Measurements from ENCODE around the gene CLDN34.

The CLDN34 gene

DNA sequence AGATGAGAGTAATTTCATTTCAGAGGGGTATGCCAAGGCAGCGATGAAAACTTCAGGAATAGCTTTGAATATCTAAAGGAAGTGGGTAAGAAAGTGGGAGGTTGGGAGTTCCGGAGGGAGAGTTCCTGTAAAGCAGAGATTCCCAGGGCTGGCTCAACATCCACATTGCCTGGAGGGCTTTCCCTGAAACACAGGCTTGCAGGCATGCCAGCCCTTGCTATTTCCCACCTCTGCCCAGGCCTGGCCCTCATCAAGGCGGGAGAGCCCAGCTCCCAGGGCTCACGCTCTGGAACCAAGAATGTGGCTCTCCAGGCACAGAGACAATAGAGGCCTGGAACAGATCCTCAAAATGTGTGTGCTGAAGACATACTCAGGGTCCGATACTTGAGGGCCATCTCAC, 43.8 kb upstream of the CLDN34 start:
- Histone ChIP-seq H3K9me3 (ENCODE audit: control insufficient read depth, low read length) (peaks cover 4% of the 10 kb centered on the region), H3K4me1 (ENCODE audit: control insufficient read depth, insufficient read depth, low read depth, low read length) (peaks cover 3% of the 10 kb centered on the region), H2AK5ac (ENCODE audit: low read length, severe bottlenecking) (no peak overlapping the region), H2BK120ac (ENCODE audit: low read depth, low read length) (no peak overlapping the region), H4K8ac (ENCODE audit: low read length) (no peak overlapping the region), H3K4ac (ENCODE audit: low read depth in 1 of 2, low read length in 2 of 2) (no peak overlapping the region), H3K36me3 (ENCODE audit: control insufficient read depth in 1 of 2, insufficient read depth in 2 of 2, low read depth in 1 of 2, low read length in 2 of 2) (peaks cover 0 to 4% of the 10 kb centered on the region in 2 experiments), H3K27ac (ENCODE audit: low read length, poor library complexity, severe bottlenecking) (no peak overlapping the region), H2BK15ac (ENCODE audit: low read depth, poor library complexity, severe bottlenecking) (no peak overlapping the region), H2AFZ (ENCODE audit: low read depth, low read length) (no peak overlapping the region), H3K4me2 (ENCODE audit: low read length, poor library complexity, severe bottlenecking) (no peak overlapping the region), H2BK12ac (ENCODE audit: low read length in 2 of 2) (no peak overlapping the region), H3K23ac (ENCODE audit: low read length in 2 of 2) (no peak overlapping the region), H4K91ac (ENCODE audit: low read length) (no peak overlapping the region), H3K27me3 (ENCODE audit: control insufficient read depth in 1 of 2, insufficient read depth in 1 of 2, low read length in 2 of 2) (peaks cover 0 to 6% of the 10 kb centered on the region in 2 experiments), H3K4me3 (ENCODE audit: insufficient read depth in 1 of 2, low read depth in 1 of 2, low read length in 2 of 2) (no peak overlapping the region), H3K14ac (ENCODE audit: low read length in 2 of 2) (no peak overlapping the region), H3K18ac (ENCODE audit: low read depth in 1 of 2, low read length in 2 of 2) (no peak overlapping the region), H3K9ac (ENCODE audit: low read length) (no peak overlapping the region), H2BK5ac (ENCODE audit: low read depth, low read length, poor library complexity, severe bottlenecking) (no peak overlapping the region), H3K79me1 (replicated peaks; ENCODE audit: low read length, poor library complexity, severe bottlenecking) (peaks cover 1% of the 10 kb centered on the region)
- no peak for DNase-seq
- WGBS: 98% methylated on average over 3 of the region's 5 CpGs

DNA sequence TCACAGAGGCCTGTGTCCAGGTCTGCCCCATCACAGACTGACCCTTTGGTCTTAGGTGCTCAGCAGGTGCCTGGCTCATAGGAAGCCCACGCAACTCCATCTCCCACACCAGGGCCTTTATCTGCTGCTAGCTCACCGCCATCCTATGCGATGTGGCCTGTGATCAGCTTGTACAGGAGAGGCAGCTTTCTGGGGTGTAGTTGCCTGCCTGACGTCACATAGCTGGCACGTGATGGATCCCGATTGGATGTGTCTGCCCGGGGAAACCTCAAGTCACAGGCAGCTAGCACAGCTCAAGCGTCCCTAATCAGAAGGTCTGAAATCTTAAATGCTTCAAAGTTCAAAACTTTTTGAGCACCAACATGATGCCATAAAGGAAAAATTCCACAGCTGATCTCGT, 41.2 kb upstream of the CLDN34 start:
- Histone ChIP-seq H3K18ac (ENCODE audit: low read depth in 1 of 2, low read length in 2 of 2) (no peak overlapping the region), H3K14ac (ENCODE audit: low read length in 2 of 2) (no peak overlapping the region)

DNA sequence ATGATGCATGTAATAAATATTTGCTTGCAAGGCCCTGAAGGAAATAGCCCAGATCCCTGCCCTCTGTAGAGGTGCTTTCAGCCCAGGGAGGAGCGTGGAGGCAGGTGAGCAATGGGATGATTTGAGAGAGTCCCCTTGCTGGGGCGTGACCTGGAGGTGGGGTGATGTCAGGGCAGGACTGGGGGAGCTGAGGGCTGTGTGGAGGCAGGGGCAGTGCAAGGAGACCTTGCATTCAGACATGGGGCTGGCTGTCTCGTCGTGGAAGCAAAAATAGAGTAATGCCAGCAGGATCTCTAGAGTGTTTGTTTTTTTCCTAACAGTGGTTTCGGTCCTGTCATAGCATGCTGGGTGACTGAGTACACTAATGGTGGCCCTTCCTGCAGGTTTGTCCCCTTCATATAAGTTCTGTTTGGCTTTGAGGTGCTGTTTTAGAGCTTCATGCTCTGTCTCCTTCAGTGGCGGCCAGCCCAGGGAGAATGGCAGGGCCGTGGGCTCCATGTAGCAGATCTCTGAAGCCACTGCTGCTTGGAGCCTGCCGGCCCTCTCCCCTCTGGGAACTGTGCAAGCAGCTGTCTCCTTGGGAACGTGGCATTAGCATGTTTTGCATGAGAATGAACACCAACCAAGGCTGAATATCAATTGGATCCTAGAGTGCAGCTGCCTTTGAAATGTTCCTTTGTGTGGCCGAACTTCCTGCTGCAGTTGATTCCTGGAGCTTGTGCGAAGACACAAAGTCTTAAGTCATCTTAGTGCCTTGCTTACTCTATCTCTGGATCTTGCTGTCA, 39.3 kb upstream of the CLDN34 start:
- Histone ChIP-seq H3K27ac (ENCODE audit: low read length, poor library complexity, severe bottlenecking) (no peak overlapping the region), H2BK12ac (ENCODE audit: low read length in 2 of 2) (no peak overlapping the region), H4K91ac (ENCODE audit: low read length) (no peak overlapping the region), H3K79me1 (replicated peaks; ENCODE audit: low read length, poor library complexity, severe bottlenecking) (peaks cover 8% of the 10 kb centered on the region), H3K27me3 (ENCODE audit: control insufficient read depth in 1 of 2, insufficient read depth in 1 of 2, low read length in 2 of 2) (peaks cover 0 to 6% of the 10 kb centered on the region in 2 experiments), H3K14ac (ENCODE audit: low read length in 2 of 2) (peak overlapping the region in 1 of 2 experiments; percentile 75), H4K8ac (ENCODE audit: low read length) (no peak overlapping the region), H2AFZ (ENCODE audit: low read depth, low read length) (no peak overlapping the region), H3K4me1 (ENCODE audit: control insufficient read depth, insufficient read depth, low read depth, low read length) (peaks cover 4% of the 10 kb centered on the region), H3K9ac (ENCODE audit: low read length) (no peak overlapping the region), H3K4me2 (ENCODE audit: low read length, poor library complexity, severe bottlenecking) (no peak overlapping the region), H2BK120ac (ENCODE audit: low read depth, low read length) (no peak overlapping the region), H3K9me3 (ENCODE audit: control insufficient read depth, low read length) (no peaks in the 10 kb centered on the region), H2BK15ac (ENCODE audit: low read depth, poor library complexity, severe bottlenecking) (no peak overlapping the region), H3K18ac (ENCODE audit: low read depth in 1 of 2, low read length in 2 of 2) (no peak overlapping the region), H3K23ac (ENCODE audit: low read length in 2 of 2) (no peak overlapping the region), H2AK5ac (ENCODE audit: low read length, severe bottlenecking) (no peak overlapping the region), H2BK5ac (ENCODE audit: low read depth, low read length, poor library complexity, severe bottlenecking) (no peak overlapping the region), H3K36me3 (ENCODE audit: control insufficient read depth in 1 of 2, insufficient read depth in 2 of 2, low read depth in 1 of 2, low read length in 2 of 2) (peaks cover 0 to 11% of the 10 kb centered on the region in 2 experiments), H3K4ac (ENCODE audit: low read depth in 1 of 2, low read length in 2 of 2) (no peak overlapping the region), H3K4me3 (ENCODE audit: insufficient read depth in 1 of 2, low read depth in 1 of 2, low read length in 2 of 2) (no peak overlapping the region)
- WGBS: 55% methylated on average over 11 of the region's 11 CpGs
- no peak for DNase-seq

More for the DNA sequence above, 41.2 kb upstream of the CLDN34 start:
- H3K27ac ChIP-seq (ENCODE audit: low read length, poor library complexity, severe bottlenecking): no peak overlapping the region
- H3K79me1 ChIP-seq (replicated peaks; ENCODE audit: low read length, poor library complexity, severe bottlenecking): peaks cover under 1% of the 10 kb centered on the region
- H4K8ac ChIP-seq (ENCODE audit: low read length): no peak overlapping the region
- no peak overlapping the region for H2BK15ac ChIP-seq (ENCODE audit: low read depth, poor library complexity, severe bottlenecking)
- no peak overlapping the region for H3K4ac ChIP-seq (ENCODE audit: low read depth in 1 of 2, low read length in 2 of 2)
- no peak overlapping the region for H3K23ac ChIP-seq (ENCODE audit: low read length in 2 of 2)
- H2AFZ ChIP-seq (ENCODE audit: low read depth, low read length): no peak overlapping the region
- H2BK120ac ChIP-seq (ENCODE audit: low read depth, low read length): no peak overlapping the region
- DNase-seq: no peak
- 95% methylated on average over 9 of the region's 9 CpGs for WGBS
- H3K9me3 ChIP-seq (ENCODE audit: control insufficient read depth, low read length): peaks cover 4% of the 10 kb centered on the region
- H3K9ac ChIP-seq (ENCODE audit: low read length): no peak overlapping the region
- H2BK5ac ChIP-seq (ENCODE audit: low read depth, low read length, poor library complexity, severe bottlenecking): no peak overlapping the region
- H3K4me1 ChIP-seq (ENCODE audit: control insufficient read depth, insufficient read depth, low read depth, low read length): peaks cover 4% of the 10 kb centered on the region
- H3K36me3 ChIP-seq (ENCODE audit: control insufficient read depth in 1 of 2, insufficient read depth in 2 of 2, low read depth in 1 of 2, low read length in 2 of 2): peaks cover 0 to 4% of the 10 kb centered on the region in 2 experiments
- H3K27me3 ChIP-seq (ENCODE audit: control insufficient read depth in 1 of 2, insufficient read depth in 1 of 2, low read length in 2 of 2): peaks cover 0 to 4% of the 10 kb centered on the region in 2 experiments
- no peak overlapping the region for H3K4me3 ChIP-seq (ENCODE audit: insufficient read depth in 1 of 2, low read depth in 1 of 2, low read length in 2 of 2)
- H4K91ac ChIP-seq (ENCODE audit: low read length): no peak overlapping the region
- H2AK5ac ChIP-seq (ENCODE audit: low read length, severe bottlenecking): no peak overlapping the region
- no peak overlapping the region for H2BK12ac ChIP-seq (ENCODE audit: low read length in 2 of 2)
- H3K4me2 ChIP-seq (ENCODE audit: low read length, poor library complexity, severe bottlenecking): no peak overlapping the region

DNA sequence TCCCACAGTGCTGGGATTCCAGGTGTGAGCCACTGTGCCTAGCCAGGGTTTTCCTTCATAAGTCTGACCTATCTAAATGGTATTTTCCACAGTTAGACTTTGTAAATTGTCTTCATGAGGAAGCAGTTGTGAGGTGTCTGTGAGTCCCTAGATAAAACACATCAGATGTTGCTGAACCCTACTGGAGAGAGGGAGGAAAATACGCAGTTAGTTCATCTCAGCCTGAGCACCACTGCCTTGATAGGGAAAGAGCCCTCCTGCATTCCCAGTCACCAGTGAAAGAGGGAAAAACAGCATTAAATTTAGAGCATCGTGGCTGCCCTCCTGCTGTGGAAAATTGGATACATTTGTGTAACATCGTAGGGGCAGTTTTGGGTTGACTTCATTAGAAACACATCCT, 31.7 kb upstream of the CLDN34 start:
- H3K27me3 ChIP-seq (ENCODE audit: control insufficient read depth in 1 of 2, insufficient read depth in 1 of 2, low read length in 2 of 2): peaks cover 0 to 3% of the 10 kb centered on the region in 2 experiments
- peaks cover 22% of the 10 kb centered on the region for H3K79me1 ChIP-seq (replicated peaks; ENCODE audit: low read length, poor library complexity, severe bottlenecking)
- no peak overlapping the region for H2AK5ac ChIP-seq (ENCODE audit: low read length, severe bottlenecking)
- no peaks in the 10 kb centered on the region for H3K4me1 ChIP-seq (ENCODE audit: control insufficient read depth, insufficient read depth, low read depth, low read length)
- H3K4ac ChIP-seq (ENCODE audit: low read depth in 1 of 2, low read length in 2 of 2): no peak overlapping the region
- peaks cover 0 to 40% of the 10 kb centered on the region in 2 experiments for H3K36me3 ChIP-seq (ENCODE audit: control insufficient read depth in 1 of 2, insufficient read depth in 2 of 2, low read depth in 1 of 2, low read length in 2 of 2)
- DNase-seq: no peak
- WGBS: 95% methylated on average over 2 of the region's 3 CpGs
- no peak overlapping the region for H2BK15ac ChIP-seq (ENCODE audit: low read depth, poor library complexity, severe bottlenecking)
- H3K9me3 ChIP-seq (ENCODE audit: control insufficient read depth, low read length): peaks cover 3% of the 10 kb centered on the region
- H3K18ac ChIP-seq (ENCODE audit: low read depth in 1 of 2, low read length in 2 of 2): no peak overlapping the region
- H3K4me3 ChIP-seq (ENCODE audit: insufficient read depth in 1 of 2, low read depth in 1 of 2, low read length in 2 of 2): no peak overlapping the region
- no peak overlapping the region for H3K9ac ChIP-seq (ENCODE audit: low read length)
- H4K8ac ChIP-seq (ENCODE audit: low read length): no peak overlapping the region
- no peak overlapping the region for H3K27ac ChIP-seq (ENCODE audit: low read length, poor library complexity, severe bottlenecking)
- H2BK12ac ChIP-seq (ENCODE audit: low read length in 2 of 2): no peak overlapping the region
- no peak overlapping the region for H4K91ac ChIP-seq (ENCODE audit: low read length)
- H3K4me2 ChIP-seq (ENCODE audit: low read length, poor library complexity, severe bottlenecking): no peak overlapping the region
- no peak overlapping the region for H3K23ac ChIP-seq (ENCODE audit: low read length in 2 of 2)
- no peak overlapping the region for H2BK5ac ChIP-seq (ENCODE audit: low read depth, low read length, poor library complexity, severe bottlenecking)
- no peak overlapping the region for H2BK120ac ChIP-seq (ENCODE audit: low read depth, low read length)
- H2AFZ ChIP-seq (ENCODE audit: low read depth, low read length): no peak overlapping the region
- no peak overlapping the region for H3K14ac ChIP-seq (ENCODE audit: low read length in 2 of 2)

Data from mesenchymal stem cell (in vitro differentiated cells and primary cell).